Stimulated activated CD4-positive, alpha-beta T cell treated with anti-CD3 and anti-CD28 coated beads, TNF-alpha, amount 100 ng/mL, for 48 hours (primary cell): Measurements from ENCODE around the gene SEMA3E.
"Not testable (repeated sequence)": the region's sequence is repeated elsewhere in the genome, so short reads cannot be mapped to it uniquely, and the experiment has no call there.

Experiments
- DNase-seq, 3 donors: peaks; one replicate each; pipeline ENCODE4 v3.0.0-alpha.2; 2020; ENCODE audit warnings: low read depth in 3 of 3

Gene SEMA3E

GRCh38 chr7:83648464-83649241 lies at the start of gene SEMA3E:
SEMA3E (minus strand) TSS chr7:83649139.
- DNase-seq = no peak

GRCh38 chr7:83697804-83698530 lies 49.0 kb upstream of the SEMA3E start:
- DNase-seq = no peak

- DNase-seq = no peak
Observed at GRCh38 chr7:83696101-83696500, 47.2 kb upstream of the SEMA3E start.

GRCh38 chr7:83695128-83695960 lies 46.4 kb upstream of the SEMA3E start:
- no peak for DNase-seq

GRCh38 chr7:83693256-83693655 lies 44.3 kb upstream of the SEMA3E start:
- DNase-seq = no peak

GRCh38 chr7:83691095-83691494 lies 42.2 kb upstream of the SEMA3E start:
- DNase-seq = no peak

- no peak for DNase-seq
Observed at GRCh38 chr7:83689855-83690254, 40.9 kb upstream of the SEMA3E start.

GRCh38 chr7:83686416-83686815 lies 37.5 kb upstream of the SEMA3E start:
- no peak for DNase-seq

GRCh38 chr7:83684928-83685327 lies 36.0 kb upstream of the SEMA3E start:
- no peak for DNase-seq

GRCh38 chr7:83681200-83681778 lies 32.4 kb upstream of the SEMA3E start:
- DNase-seq = no peak

GRCh38 chr7:83677180-83677866 lies 28.4 kb upstream of the SEMA3E start:
- DNase-seq = no peak

- not testable (repeated sequence) for DNase-seq
Observed at GRCh38 chr7:83673291-83673690, 24.4 kb upstream of the SEMA3E start.

GRCh38 chr7:83672157-83672556 lies 23.2 kb upstream of the SEMA3E start:
- no peak for DNase-seq

GRCh38 chr7:83663131-83663530 lies 14.2 kb upstream of the SEMA3E start:
- no peak for DNase-seq

GRCh38 chr7:83658126-83658525 lies 9.2 kb upstream of the SEMA3E start:
- no peak for DNase-seq

- no peak for DNase-seq
Observed at GRCh38 chr7:83655951-83656556, 7.1 kb upstream of the SEMA3E start.

GRCh38 chr7:83652481-83652880 lies 3.5 kb upstream of the SEMA3E start:
- no peak for DNase-seq

- DNase-seq = no peak
Observed at GRCh38 chr7:83649701-83650100, 762 bp upstream of the SEMA3E start.

GRCh38 chr7:83646027-83646426 lies 2.9 kb downstream of the SEMA3E start:
- DNase-seq = no peak

GRCh38 chr7:83643739-83644138 lies 5.2 kb downstream of the SEMA3E start:
- DNase-seq = no peak

GRCh38 chr7:83643012-83643411 lies 5.9 kb downstream of the SEMA3E start:
- DNase-seq = no peak
